ENCODE results near the gene SOX18. TPM values are rescaled to one million over a fixed set of nuclear protein-coding genes. Genes with fewer than 3 reads are reported as not detected.

The SOX18 gene
- total and polyA plus RNA-seq, 2 of the 13 experiments (the other 11 are each of a cell fraction or from before 2014, with no cell fraction given): 1.6 to 1.9 TPM

GRCh38 chr20:64032706-64033624, 16.5 kb downstream of the SOX18 start (continued):
- TF ChIP-seq HNRNPL (IDR thresholded peaks at IDR 0.05; ENCODE audit: low read depth, low read length) (no peak), NRL (CRISPR knock-in tag; IDR thresholded peaks at IDR 0.05; ENCODE audit: borderline replicate concordance) (0 out of 2 replicates have a peak, but pooled peaks have one; percentile 25), SMARCE1 (IDR thresholded peaks at IDR 0.05; ENCODE audit: borderline replicate concordance) (no peak), CREM (IDR thresholded peaks at IDR 0.05) (no peak), CREM (CRISPR knock-in tag; IDR thresholded peaks at IDR 0.05) (no peak), MAFK (conservative IDR thresholded peaks at IDR 0.05 in 1 of 2, IDR thresholded peaks at IDR 0.05 in 1 of 2; ENCODE audit: low read length in 2 of 2) (no peak), HNRNPH1 (optimal IDR thresholded peaks at IDR 0.05; ENCODE audit: low read depth, low read length) (no peak), KIAA2018 (CRISPR knock-in tag; IDR thresholded peaks at IDR 0.05; ENCODE audit: borderline replicate concordance) (no peak), RBM22 (optimal IDR thresholded peaks at IDR 0.05; ENCODE audit: low read length) (peak; percentile 67), ZNF34 (CRISPR knock-in tag; IDR thresholded peaks at IDR 0.05; ENCODE audit: borderline replicate concordance) (no peak), GPBP1L1 (CRISPR knock-in tag; IDR thresholded peaks at IDR 0.05) (no peak), MIXL1 (CRISPR knock-in tag; IDR thresholded peaks at IDR 0.05) (no peak)
- TF ChIP-seq, protein P1, sequence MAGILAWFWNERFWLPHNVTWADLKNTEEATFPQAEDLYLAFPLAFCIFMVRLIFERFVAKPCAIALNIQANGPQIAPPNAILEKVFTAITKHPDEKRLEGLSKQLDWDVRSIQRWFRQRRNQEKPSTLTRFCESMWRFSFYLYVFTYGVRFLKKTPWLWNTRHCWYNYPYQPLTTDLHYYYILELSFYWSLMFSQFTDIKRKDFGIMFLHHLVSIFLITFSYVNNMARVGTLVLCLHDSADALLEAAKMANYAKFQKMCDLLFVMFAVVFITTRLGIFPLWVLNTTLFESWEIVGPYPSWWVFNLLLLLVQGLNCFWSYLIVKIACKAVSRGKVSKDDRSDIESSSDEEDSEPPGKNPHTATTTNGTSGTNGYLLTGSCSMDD (CRISPR knock-in tag; IDR thresholded peaks at IDR 0.05): no peak

Data from HepG2 (cell line).